GM19455 (cell line): ENCODE data around the gene CCNY.
"Not testable (repeated sequence)": the region's sequence is repeated elsewhere in the genome, so short reads cannot be mapped to it uniquely, and the experiment has no call there.

ENCODE experiments used
- ATAC-seq: cut with Tn5 transposase; IDR thresholded peaks from one replicate; pipeline ENCODE4 v1.9.1; 2021; ENCODE audit not compliant: unreplicated experiment

CCNY gene

DNA sequence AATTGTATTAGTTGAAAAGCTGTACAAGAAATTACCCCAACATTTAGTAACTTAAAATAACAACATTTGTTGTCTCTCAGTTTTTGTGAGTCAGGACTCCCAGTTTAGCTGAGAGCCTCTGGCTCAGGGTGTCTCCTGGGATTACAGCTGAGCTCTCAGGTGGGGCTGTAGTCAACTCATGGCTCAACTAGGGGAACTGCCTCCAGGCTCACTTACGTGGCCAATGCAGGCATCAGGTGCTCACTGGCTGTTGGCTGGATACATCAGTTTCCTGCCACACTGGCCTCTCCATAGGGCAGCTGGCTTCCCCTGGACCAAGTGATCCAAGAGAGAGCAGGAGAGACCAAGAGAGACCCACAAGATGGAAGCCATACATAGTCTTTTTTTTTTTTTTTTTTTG is 17.5 kb downstream of the CCNY start:
- no peak for ATAC-seq

DNA sequence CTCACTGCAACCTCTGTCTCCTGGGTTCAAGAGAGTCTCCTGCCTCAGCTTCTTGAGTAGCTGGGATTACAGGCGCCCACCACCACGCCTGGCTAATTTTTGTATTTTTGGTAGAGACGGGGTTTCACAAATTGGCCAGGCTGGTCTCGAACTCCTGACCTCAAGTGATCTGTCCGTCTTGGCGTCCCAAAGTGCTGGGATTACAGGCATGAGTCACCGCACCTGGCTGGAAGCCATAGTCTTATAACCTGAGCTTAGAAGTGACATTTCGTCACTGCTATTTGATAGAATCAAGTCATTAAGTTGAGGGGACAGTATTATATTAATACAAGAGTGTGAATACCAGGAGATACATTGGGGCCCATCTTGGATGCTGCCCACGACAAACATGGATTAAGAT is 17.9 kb downstream of the CCNY start:
- ATAC-seq = not testable (repeated sequence)

DNA sequence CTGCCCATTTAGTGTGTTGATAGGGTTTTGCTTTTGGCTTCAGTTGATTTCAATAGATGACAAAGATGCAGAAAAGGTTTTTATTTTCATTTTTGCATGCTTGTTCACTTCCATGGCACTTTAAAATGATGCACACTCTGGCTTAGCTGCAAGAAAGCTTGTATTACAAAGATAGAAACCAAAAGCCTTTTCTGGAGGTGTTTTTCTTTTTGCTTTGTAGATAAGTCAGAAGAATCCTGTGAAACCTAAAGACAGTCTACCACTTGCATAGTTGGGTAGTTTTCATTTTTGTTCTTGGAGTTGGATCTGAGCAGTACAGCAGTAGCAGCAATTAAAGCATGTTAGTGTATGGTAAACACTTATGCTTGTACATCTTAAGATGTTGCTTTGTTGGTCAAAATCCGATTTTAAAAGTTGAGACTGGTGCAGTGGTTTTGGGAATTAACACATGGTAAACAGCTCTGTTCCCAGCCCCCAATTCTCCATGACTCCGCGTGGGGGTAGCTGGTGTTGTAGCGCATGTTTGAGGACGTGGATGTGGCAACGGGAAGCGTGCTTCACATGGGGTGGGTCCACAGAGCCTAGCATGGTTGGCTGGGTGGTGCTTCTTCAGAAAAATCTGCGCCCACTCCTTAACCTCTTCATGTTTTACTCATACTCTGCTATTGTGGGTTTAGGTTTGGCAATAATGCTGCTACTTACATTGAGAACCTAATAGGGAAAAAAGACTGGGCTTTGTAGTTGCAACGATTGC is 19.8 kb downstream of the CCNY start:
- no peak for ATAC-seq

- ATAC-seq = no peak
Observed at GRCh38 chr10:35356725-35357092, 20.4 kb downstream of the CCNY start.

DNA sequence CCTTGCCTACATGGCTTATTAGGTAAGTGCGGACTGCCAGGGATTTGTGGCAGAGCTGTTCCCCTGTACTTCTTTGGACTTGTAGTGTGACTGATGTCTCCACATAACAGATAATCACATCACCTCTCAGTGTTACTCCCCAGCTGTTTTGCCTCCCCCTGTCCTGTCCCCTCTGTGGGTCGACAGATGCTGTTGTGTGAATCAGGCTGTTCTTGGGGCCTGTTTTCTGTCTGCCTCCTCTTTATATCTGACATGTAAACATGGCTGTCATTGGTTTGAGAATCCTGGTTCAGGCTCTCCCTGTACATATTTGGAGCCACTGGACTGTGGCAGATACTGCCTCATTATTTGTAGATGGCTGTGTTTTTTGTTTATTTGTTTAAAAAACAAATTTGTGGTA is 22.7 kb downstream of the CCNY start:
- no peak for ATAC-seq

- no peak for ATAC-seq
Observed at GRCh38 chr10:35359873-35360272, 23.6 kb downstream of the CCNY start.

- ATAC-seq = no peak
Observed at GRCh38 chr10:35362701-35363350, 26.5 kb downstream of the CCNY start.

GRCh38 chr10:35363587-35363986 is 27.3 kb downstream of the CCNY start:
- no peak for ATAC-seq

GRCh38 chr10:35364808-35365207 is 28.5 kb downstream of the CCNY start:
- ATAC-seq = no peak

DNA sequence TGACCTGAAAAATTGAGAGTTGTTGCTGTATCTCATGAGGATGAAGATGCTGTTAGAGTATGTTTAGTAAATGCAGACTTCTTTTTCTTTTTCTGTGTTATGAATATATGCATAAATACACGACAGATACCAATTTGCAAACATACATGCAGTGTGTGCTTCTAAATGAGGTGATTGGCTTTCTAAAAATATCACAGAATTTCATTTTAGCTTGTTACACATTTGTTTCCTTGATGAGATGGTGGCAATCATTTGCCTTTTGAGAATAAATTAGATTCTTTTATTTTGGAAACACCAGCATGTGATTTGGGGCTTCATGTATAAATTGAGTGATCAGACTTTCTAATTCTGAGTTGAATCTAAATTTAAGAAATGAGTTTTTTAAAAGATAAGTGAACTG is 29.7 kb downstream of the CCNY start:
- ATAC-seq = no peak

GRCh38 chr10:35367107-35367859 is 31.0 kb downstream of the CCNY start:
- ATAC-seq = no peak

GRCh38 chr10:35367982-35368381 is 31.7 kb downstream of the CCNY start:
- ATAC-seq = no peak

DNA sequence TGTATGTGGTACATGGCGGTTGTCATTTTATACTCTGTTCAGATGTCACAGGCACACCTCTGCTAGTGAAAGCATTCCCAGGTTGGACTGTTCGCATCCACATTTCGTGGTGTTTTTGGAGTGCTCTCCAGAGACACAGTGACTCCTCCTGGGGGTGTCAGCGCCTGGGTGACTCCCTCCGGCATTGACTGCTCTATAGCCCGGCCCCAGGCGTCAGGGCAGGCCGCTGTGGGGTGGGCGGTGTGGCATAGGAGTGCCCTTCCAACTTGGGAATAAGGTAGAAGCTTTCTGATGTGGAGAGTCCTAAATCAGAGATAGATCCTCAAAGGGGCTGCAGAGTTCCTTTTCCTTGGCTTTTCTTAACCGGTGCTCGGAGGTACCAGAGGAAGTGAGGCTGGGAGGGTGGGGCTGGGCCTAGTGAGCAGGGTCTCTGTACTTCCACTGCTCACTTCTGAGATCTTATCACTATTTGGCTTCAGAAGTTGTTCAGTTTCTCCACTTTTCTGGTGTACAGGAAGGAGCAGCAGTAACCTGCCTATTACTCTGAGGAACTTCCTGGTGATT is 32.3 kb downstream of the CCNY start:
- no peak for ATAC-seq

- ATAC-seq = no peak
Observed at GRCh38 chr10:35369049-35369611, 32.8 kb downstream of the CCNY start.

DNA sequence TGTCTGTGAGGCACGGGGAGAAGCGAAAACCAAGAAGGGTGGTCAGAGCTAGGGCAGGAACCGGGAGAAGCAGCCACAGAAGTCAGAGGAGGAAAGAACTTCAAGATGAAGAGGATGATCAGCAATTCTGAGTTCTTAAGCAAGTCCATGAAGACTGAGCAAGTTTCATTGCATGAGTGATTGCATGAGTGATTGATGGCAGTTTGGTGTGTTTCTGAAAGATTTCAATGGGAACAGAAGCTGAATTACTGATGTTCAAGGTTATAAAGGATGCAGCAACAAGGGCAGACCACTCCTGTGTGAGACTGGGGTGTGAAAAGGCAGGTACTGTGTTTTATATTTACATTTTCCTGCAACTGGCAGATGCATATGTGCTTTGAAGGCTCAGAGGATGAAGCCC is 35.4 kb downstream of the CCNY start:
- ATAC-seq = no peak

GRCh38 chr10:35372329-35372728 is 36.0 kb downstream of the CCNY start:
- no peak for ATAC-seq

DNA sequence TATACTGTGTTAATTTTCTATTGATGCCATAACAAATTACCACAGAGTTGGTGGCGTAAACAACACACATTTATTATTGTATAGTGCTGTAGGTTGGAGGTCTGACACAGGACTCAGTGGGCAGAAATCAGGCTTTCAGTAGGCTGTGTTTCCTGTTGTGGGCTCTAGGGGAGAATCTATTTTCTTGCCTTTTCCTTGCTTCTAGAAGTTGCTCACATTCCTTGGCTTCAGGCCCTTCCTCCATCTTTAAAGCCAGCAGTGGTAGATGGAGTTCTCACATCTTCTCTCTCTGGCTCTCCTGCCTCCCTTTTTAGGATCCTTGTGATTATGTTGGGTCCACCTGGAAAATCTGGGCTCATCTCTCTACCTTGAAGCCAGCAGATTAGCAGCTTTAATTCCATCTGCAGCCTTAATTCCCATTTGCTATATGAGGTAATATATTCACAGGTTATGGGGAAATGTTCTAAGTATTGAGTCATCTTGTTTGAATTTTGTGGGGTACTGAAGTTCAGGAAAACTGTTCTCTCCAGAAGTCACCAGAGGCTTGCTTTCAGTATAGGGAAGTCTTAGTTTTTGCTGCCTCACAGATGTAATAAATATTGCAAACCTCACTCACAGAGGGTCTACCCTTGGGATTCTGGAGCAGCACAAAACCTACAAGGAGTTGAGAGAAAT is 38.9 kb downstream of the CCNY start:
- no peak for ATAC-seq

GRCh38 chr10:35377050-35377728 is 40.9 kb downstream of the CCNY start:
- no peak for ATAC-seq

GRCh38 chr10:35378541-35379210 is 42.4 kb downstream of the CCNY start:
- peak; percentile 44 for ATAC-seq
